Measurements from ENCODE around the gene ATP5IF1. TPM values are rescaled to one million over a fixed set of nuclear protein-coding genes. Genes with fewer than 3 reads are reported as not detected.
A peak's percentile ranks its signal among the peaks of the same experiment; 100 is the strongest.

ATP5IF1 gene
- total and polyA plus RNA-seq, 10 of the 15 experiments (the other 5 are each of a cell fraction or from before 2014, with no cell fraction given), result 253 to 1,210 (median 418) TPM

DNA sequence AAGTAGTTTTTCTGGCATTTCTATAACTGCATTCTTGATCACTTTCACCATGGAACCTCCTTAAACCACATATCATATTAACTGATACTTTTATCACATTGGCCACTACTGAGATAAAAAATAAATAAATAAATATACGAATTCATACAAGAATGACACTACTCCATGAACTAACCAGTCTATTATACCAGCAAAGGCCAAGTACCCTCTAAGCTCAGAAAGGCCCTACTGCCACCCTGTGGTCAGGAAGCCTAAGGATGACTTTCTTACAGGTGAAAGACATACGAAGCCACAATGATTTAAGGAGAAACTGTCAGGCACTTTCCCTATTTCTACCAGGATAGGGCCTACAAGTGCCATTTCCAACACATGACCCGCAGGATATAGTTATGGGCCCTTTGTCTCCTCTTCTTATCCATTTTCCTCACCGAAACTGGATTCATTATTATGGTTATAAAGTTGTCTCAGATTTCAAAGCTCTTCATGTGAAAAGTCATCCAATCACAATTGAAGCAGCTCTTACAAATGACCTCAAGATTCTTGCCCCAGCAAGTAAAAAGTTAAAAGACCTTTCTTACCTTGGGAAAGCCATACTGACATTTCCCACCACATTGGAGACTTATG lies 27.0 kb upstream of the ATP5IF1 start (continued):
- TF ChIP-seq, protein P1, sequence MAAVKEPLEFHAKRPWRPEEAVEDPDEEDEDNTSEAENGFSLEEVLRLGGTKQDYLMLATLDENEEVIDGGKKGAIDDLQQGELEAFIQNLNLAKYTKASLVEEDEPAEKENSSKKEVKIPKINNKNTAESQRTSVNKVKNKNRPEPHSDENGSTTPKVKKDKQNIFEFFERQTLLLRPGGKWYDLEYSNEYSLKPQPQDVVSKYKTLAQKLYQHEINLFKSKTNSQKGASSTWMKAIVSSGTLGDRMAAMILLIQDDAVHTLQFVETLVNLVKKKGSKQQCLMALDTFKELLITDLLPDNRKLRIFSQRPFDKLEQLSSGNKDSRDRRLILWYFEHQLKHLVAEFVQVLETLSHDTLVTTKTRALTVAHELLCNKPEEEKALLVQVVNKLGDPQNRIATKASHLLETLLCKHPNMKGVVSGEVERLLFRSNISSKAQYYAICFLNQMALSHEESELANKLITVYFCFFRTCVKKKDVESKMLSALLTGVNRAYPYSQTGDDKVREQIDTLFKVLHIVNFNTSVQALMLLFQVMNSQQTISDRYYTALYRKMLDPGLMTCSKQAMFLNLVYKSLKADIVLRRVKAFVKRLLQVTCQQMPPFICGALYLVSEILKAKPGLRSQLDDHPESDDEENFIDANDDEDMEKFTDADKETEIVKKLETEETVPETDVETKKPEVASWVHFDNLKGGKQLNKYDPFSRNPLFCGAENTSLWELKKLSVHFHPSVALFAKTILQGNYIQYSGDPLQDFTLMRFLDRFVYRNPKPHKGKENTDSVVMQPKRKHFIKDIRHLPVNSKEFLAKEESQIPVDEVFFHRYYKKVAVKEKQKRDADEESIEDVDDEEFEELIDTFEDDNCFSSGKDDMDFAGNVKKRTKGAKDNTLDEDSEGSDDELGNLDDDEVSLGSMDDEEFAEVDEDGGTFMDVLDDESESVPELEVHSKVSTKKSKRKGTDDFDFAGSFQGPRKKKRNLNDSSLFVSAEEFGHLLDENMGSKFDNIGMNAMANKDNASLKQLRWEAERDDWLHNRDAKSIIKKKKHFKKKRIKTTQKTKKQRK (IDR thresholded peaks at IDR 0.05; ENCODE audit: low read depth, low read length), result no peak
- TF ChIP-seq SMARCA5 (IDR thresholded peaks at IDR 0.05) (peak; percentile 42; the same call in 1 of the 2 replicates), YY1 (IDR thresholded peaks at IDR 0.05; ENCODE audit: low read depth, low read length) (0 out of 2 replicates have a peak, but pooled peaks have one; percentile 48), POLR2AphosphoS2 (IDR thresholded peaks at IDR 0.05; ENCODE audit: low read depth, low read length) (no peak), KDM1A (IDR thresholded peaks at IDR 0.05; ENCODE audit: borderline replicate concordance) (no peak), ATF7 (IDR thresholded peaks at IDR 0.05; ENCODE audit: low read depth) (peak; percentile 29; the same call in 1 of the 2 replicates), FOXM1 (IDR thresholded peaks at IDR 0.05; ENCODE audit: low read depth, low read length) (peak; percentile 46)
- TF ChIP-seq, protein P2, sequence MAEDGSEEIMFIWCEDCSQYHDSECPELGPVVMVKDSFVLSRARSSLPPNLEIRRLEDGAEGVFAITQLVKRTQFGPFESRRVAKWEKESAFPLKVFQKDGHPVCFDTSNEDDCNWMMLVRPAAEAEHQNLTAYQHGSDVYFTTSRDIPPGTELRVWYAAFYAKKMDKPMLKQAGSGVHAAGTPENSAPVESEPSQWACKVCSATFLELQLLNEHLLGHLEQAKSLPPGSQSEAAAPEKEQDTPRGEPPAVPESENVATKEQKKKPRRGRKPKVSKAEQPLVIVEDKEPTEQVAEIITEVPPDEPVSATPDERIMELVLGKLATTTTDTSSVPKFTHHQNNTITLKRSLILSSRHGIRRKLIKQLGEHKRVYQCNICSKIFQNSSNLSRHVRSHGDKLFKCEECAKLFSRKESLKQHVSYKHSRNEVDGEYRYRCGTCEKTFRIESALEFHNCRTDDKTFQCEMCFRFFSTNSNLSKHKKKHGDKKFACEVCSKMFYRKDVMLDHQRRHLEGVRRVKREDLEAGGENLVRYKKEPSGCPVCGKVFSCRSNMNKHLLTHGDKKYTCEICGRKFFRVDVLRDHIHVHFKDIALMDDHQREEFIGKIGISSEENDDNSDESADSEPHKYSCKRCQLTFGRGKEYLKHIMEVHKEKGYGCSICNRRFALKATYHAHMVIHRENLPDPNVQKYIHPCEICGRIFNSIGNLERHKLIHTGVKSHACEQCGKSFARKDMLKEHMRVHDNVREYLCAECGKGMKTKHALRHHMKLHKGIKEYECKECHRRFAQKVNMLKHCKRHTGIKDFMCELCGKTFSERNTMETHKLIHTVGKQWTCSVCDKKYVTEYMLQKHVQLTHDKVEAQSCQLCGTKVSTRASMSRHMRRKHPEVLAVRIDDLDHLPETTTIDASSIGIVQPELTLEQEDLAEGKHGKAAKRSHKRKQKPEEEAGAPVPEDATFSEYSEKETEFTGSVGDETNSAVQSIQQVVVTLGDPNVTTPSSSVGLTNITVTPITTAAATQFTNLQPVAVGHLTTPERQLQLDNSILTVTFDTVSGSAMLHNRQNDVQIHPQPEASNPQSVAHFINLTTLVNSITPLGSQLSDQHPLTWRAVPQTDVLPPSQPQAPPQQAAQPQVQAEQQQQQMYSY (CRISPR knock-in tag; IDR thresholded peaks at IDR 0.05), result no peak
- TF ChIP-seq, protein P3, sequence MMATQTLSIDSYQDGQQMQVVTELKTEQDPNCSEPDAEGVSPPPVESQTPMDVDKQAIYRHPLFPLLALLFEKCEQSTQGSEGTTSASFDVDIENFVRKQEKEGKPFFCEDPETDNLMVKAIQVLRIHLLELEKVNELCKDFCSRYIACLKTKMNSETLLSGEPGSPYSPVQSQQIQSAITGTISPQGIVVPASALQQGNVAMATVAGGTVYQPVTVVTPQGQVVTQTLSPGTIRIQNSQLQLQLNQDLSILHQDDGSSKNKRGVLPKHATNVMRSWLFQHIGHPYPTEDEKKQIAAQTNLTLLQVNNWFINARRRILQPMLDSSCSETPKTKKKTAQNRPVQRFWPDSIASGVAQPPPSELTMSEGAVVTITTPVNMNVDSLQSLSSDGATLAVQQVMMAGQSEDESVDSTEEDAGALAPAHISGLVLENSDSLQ (IDR thresholded peaks at IDR 0.05), result no peak
- TF ChIP-seq, protein P4, sequence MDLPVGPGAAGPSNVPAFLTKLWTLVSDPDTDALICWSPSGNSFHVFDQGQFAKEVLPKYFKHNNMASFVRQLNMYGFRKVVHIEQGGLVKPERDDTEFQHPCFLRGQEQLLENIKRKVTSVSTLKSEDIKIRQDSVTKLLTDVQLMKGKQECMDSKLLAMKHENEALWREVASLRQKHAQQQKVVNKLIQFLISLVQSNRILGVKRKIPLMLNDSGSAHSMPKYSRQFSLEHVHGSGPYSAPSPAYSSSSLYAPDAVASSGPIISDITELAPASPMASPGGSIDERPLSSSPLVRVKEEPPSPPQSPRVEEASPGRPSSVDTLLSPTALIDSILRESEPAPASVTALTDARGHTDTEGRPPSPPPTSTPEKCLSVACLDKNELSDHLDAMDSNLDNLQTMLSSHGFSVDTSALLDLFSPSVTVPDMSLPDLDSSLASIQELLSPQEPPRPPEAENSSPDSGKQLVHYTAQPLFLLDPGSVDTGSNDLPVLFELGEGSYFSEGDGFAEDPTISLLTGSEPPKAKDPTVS (IDR thresholded peaks at IDR 0.05; ENCODE audit: low read depth, low read length), result no peak
- TF ChIP-seq, protein P5, sequence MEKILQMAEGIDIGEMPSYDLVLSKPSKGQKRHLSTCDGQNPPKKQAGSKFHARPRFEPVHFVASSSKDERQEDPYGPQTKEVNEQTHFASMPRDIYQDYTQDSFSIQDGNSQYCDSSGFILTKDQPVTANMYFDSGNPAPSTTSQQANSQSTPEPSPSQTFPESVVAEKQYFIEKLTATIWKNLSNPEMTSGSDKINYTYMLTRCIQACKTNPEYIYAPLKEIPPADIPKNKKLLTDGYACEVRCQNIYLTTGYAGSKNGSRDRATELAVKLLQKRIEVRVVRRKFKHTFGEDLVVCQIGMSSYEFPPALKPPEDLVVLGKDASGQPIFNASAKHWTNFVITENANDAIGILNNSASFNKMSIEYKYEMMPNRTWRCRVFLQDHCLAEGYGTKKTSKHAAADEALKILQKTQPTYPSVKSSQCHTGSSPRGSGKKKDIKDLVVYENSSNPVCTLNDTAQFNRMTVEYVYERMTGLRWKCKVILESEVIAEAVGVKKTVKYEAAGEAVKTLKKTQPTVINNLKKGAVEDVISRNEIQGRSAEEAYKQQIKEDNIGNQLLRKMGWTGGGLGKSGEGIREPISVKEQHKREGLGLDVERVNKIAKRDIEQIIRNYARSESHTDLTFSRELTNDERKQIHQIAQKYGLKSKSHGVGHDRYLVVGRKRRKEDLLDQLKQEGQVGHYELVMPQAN (conservative IDR thresholded peaks at IDR 0.05), result no peak
- TF ChIP-seq, protein P6, sequence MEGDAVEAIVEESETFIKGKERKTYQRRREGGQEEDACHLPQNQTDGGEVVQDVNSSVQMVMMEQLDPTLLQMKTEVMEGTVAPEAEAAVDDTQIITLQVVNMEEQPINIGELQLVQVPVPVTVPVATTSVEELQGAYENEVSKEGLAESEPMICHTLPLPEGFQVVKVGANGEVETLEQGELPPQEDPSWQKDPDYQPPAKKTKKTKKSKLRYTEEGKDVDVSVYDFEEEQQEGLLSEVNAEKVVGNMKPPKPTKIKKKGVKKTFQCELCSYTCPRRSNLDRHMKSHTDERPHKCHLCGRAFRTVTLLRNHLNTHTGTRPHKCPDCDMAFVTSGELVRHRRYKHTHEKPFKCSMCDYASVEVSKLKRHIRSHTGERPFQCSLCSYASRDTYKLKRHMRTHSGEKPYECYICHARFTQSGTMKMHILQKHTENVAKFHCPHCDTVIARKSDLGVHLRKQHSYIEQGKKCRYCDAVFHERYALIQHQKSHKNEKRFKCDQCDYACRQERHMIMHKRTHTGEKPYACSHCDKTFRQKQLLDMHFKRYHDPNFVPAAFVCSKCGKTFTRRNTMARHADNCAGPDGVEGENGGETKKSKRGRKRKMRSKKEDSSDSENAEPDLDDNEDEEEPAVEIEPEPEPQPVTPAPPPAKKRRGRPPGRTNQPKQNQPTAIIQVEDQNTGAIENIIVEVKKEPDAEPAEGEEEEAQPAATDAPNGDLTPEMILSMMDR (IDR thresholded peaks at IDR 0.05 in 2 of 3, conservative IDR thresholded peaks at IDR 0.05 in 1 of 3; ENCODE audit: control insufficient read depth in 2 of 3, extremely low read depth in 1 of 3, insufficient read depth in 1 of 3, low read depth in 3 of 3, low read length in 3 of 3), result peak; percentile 72 to 92 (median 78); a peak in 5 of 6 replicates
- TF ChIP-seq, protein P7, sequence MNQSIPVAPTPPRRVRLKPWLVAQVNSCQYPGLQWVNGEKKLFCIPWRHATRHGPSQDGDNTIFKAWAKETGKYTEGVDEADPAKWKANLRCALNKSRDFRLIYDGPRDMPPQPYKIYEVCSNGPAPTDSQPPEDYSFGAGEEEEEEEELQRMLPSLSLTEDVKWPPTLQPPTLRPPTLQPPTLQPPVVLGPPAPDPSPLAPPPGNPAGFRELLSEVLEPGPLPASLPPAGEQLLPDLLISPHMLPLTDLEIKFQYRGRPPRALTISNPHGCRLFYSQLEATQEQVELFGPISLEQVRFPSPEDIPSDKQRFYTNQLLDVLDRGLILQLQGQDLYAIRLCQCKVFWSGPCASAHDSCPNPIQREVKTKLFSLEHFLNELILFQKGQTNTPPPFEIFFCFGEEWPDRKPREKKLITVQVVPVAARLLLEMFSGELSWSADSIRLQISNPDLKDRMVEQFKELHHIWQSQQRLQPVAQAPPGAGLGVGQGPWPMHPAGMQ (IDR thresholded peaks at IDR 0.05; ENCODE audit: borderline replicate concordance), result no peak
